DOHH2 (cell line): ENCODE results near the gene DNASE2.
"Not testable (repeated sequence)": the region's sequence is repeated elsewhere in the genome, so short reads cannot be mapped to it uniquely, and the experiment has no call there.

Experiments
- H3F3A ChIP-seq: fragments of 200-600 bp; sonication (generic), shearing (Covaris generic); 2 replicates; pipeline ENCODE4 v1.6.0; 2016; ENCODE audit warnings: antibody characterized with exemption, mild to moderate bottlenecking; ENCODE audit not compliant: control insufficient read depth, insufficient read depth
- H3K27ac ChIP-seq: fragments of 200-600 bp; sonication (generic); 2 replicates; pipeline ENCODE4 v1.5.1; 2014; ENCODE audit warnings: low read depth, mild to moderate bottlenecking, low read length, moderate library complexity
- H3K27me3 ChIP-seq: fragments of 200-600 bp; sonication (generic); 2 replicates; pipeline ENCODE4 v1.6.1; 2014; ENCODE audit warnings: mild to moderate bottlenecking, low read length, mixed read lengths; ENCODE audit not compliant: control insufficient read depth
- H3K36me3 ChIP-seq: fragments of 200-600 bp; sonication (generic); 2 replicates; pipeline ENCODE4 v1.6.1; 2014; ENCODE audit warnings: mild to moderate bottlenecking, low read length, moderate library complexity, mixed read lengths; ENCODE audit not compliant: control insufficient read depth
- H3K4me1 ChIP-seq: fragments of 200-600 bp; sonication (generic); 2 replicates; pipeline ENCODE4 v1.6.1; 2014; ENCODE audit warnings: mild to moderate bottlenecking, low read length, mixed read lengths; ENCODE audit not compliant: control insufficient read depth
- H3K4me2 ChIP-seq: fragments of 200-600 bp; sonication (generic); 2 replicates; pipeline ENCODE4 v1.6.0; 2014; ENCODE audit warnings: mild to moderate bottlenecking, low read length, moderate library complexity
- H3K4me3 ChIP-seq: fragments of 200-600 bp; sonication (generic); 2 replicates; pipeline ENCODE4 v1.5.1; 2014; ENCODE audit warnings: mild to moderate bottlenecking, low read length, mixed read lengths
- H3K79me2 ChIP-seq: fragments of 200-600 bp; sonication (generic); 2 replicates; pipeline ENCODE4 v1.6.1; 2014; ENCODE audit warnings: mild to moderate bottlenecking, low read length, mixed read lengths; ENCODE audit not compliant: control insufficient read depth
- H3K9me2 ChIP-seq: fragments of 200-600 bp; sonication (generic); replicated peaks from 2 replicates; pipeline ENCODE4 v1.6.1; 2014; ENCODE audit warnings: mild to moderate bottlenecking, low read length, mixed read lengths; ENCODE audit not compliant: control insufficient read depth
- H3K9me3 ChIP-seq: fragments of 200-600 bp; sonication (generic); 2 replicates; pipeline ENCODE4 v1.6.1; 2014; ENCODE audit warnings: antibody characterized with exemption, low read length, mixed read lengths; ENCODE audit not compliant: control insufficient read depth, insufficient read depth
- H4K20me1 ChIP-seq: fragments of 200-600 bp; sonication (generic); 2 replicates; pipeline ENCODE4 v1.6.0; 2014; ENCODE audit warnings: low read depth, mild to moderate bottlenecking, antibody characterized with exemption, low read length, moderate library complexity; ENCODE audit not compliant: control insufficient read depth, insufficient read depth
- EZH2phosphoT487 ChIP-seq: fragments of 200-600 bp; sonication (generic); IDR thresholded peaks from 2 replicates; pipeline ENCODE4 v1.6.1; 2017; ENCODE audit warnings: borderline replicate concordance, mild to moderate bottlenecking, antibody characterized with exemption, low read length, moderate library complexity, mixed read lengths
- TF ChIP-seq, protein P1 (sequence below): fragments of 200-600 bp; sonication (generic); IDR thresholded peaks from one replicate; pipeline ENCODE4 v1.5.1; 2014; ENCODE audit warnings: antibody characterized with exemption, mild to moderate bottlenecking, low read depth, low read length; ENCODE audit not compliant: poor library complexity, severe bottlenecking

The DNASE2 gene

GRCh38 chr19:12922959-12923358 lies 41.7 kb upstream of the DNASE2 start:
- Histone ChIP-seq H4K20me1 (no peaks in the 10 kb centered on the region), H3K9me2 (no peaks in the 10 kb centered on the region), H3K4me3 (no peak overlapping the region), H3K4me2 (no peak overlapping the region), H3K79me2 (no peaks in the 10 kb centered on the region), H3K9me3 (no peaks in the 10 kb centered on the region), H3K27me3 (no peaks in the 10 kb centered on the region), H3K27ac (no peak overlapping the region), H3K4me1 (peaks cover 9% of the 10 kb centered on the region), H3K36me3 (peaks cover 45% of the 10 kb centered on the region), H3F3A (peaks cover 14% of the 10 kb centered on the region)
- TF ChIP-seq, protein P1, sequence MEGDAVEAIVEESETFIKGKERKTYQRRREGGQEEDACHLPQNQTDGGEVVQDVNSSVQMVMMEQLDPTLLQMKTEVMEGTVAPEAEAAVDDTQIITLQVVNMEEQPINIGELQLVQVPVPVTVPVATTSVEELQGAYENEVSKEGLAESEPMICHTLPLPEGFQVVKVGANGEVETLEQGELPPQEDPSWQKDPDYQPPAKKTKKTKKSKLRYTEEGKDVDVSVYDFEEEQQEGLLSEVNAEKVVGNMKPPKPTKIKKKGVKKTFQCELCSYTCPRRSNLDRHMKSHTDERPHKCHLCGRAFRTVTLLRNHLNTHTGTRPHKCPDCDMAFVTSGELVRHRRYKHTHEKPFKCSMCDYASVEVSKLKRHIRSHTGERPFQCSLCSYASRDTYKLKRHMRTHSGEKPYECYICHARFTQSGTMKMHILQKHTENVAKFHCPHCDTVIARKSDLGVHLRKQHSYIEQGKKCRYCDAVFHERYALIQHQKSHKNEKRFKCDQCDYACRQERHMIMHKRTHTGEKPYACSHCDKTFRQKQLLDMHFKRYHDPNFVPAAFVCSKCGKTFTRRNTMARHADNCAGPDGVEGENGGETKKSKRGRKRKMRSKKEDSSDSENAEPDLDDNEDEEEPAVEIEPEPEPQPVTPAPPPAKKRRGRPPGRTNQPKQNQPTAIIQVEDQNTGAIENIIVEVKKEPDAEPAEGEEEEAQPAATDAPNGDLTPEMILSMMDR = no peak
- TF ChIP-seq EZH2phosphoT487 = no peak

DNA sequence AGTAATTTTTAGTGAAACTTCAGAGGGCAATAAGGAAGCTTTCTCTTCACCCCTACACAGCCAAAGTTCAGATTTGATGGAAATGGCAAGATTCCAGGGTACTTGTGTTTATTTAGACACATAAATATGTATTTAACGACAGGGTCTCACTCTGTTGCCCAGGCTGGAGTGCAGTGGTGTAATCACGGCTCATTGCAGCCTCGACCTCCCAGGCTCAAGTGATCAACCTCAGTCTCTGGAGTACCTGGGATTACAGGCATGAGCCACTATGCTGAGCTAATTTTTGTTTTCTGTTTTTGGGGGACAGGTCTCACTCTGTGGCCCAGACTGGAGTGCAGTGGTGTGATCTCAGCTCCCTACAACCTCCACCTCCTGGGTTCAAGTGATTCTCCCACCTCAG lies 39.8 kb upstream of the DNASE2 start:
- H3K36me3 ChIP-seq = peaks cover 34% of the 10 kb centered on the region
- H4K20me1 ChIP-seq = no peaks in the 10 kb centered on the region
- no peak overlapping the region for H3K4me3 ChIP-seq
- H3K9me2 ChIP-seq = no peaks in the 10 kb centered on the region
- TF ChIP-seq, protein P1 = no peak
- TF ChIP-seq EZH2phosphoT487 = no peak
- no peaks in the 10 kb centered on the region for H3K27me3 ChIP-seq
- H3K4me2 ChIP-seq = no peak overlapping the region
- peaks cover 14% of the 10 kb centered on the region for H3F3A ChIP-seq
- H3K79me2 ChIP-seq = no peaks in the 10 kb centered on the region
- H3K4me1 ChIP-seq = peaks cover 9% of the 10 kb centered on the region
- no peaks in the 10 kb centered on the region for H3K9me3 ChIP-seq
- peak overlapping the region; percentile 33; the same call in 1 of the 2 replicates for H3K27ac ChIP-seq

- H3K9me3 ChIP-seq = no peaks in the 10 kb centered on the region
- no peaks in the 10 kb centered on the region for H3K27me3 ChIP-seq
Observed at GRCh38 chr19:12918253-12918652, 37.0 kb upstream of the DNASE2 start.

GRCh38 chr19:12915860-12916259 lies 34.6 kb upstream of the DNASE2 start:
- H3K9me3 ChIP-seq, H3F3A ChIP-seq, H4K20me1 ChIP-seq, H3K4me2 ChIP-seq, H3K4me1 ChIP-seq, H3K4me3 ChIP-seq, H3K9me2 ChIP-seq, H3K79me2 ChIP-seq, H3K27ac ChIP-seq, H3K27me3 ChIP-seq, H3K36me3 ChIP-seq: not testable (repeated sequence)

More at GRCh38 chr19:12918253-12918652, 37.0 kb upstream of the DNASE2 start:
- no peaks in the 10 kb centered on the region for H3K79me2 ChIP-seq
- no peak for TF ChIP-seq EZH2phosphoT487
- TF ChIP-seq, protein P1 = no peak
- no peaks in the 10 kb centered on the region for H4K20me1 ChIP-seq
- no peaks in the 10 kb centered on the region for H3K9me2 ChIP-seq
- no peak overlapping the region for H3K4me3 ChIP-seq
- peaks cover 14% of the 10 kb centered on the region for H3F3A ChIP-seq
- no peak overlapping the region for H3K27ac ChIP-seq
- H3K4me2 ChIP-seq = no peak overlapping the region
- H3K36me3 ChIP-seq = peaks cover 11% of the 10 kb centered on the region
- peaks cover 9% of the 10 kb centered on the region for H3K4me1 ChIP-seq
